ENCODE measurements around the gene ARHGEF10L.

GRCh38 chr1:17538428-17539117, 925 bp upstream of the ARHGEF10L start:
- TF ChIP-seq POLR2AphosphoS5 (IDR thresholded peaks at IDR 0.05; ENCODE audit: low read depth, low read length) (no peak), TAF1 (IDR thresholded peaks at IDR 0.05; ENCODE audit: low read depth, low read length) (no peak)
